ENCODE measurements around the gene RAB29.

The RAB29 gene

GRCh38 chr1:205766570-205766969 is 8.7 kb downstream of the RAB29 start:
- DNase-seq, result no peak
- Histone ChIP-seq H3K27ac (ENCODE audit: insufficient read depth in 1 of 2, low read depth in 1 of 2, low read length in 2 of 2, poor library complexity in 1 of 2, severe bottlenecking in 2 of 2) (no peak overlapping the region), H3K4me3 (ENCODE audit: control insufficient read depth in 1 of 7, extremely low read depth in 1 of 7, insufficient read depth in 4 of 7, low read depth in 2 of 7, low read length in 6 of 7) (no peak overlapping the region), H3K4me1 (ENCODE audit: control extremely low read depth in 1 of 4, control insufficient read depth in 4 of 4, insufficient read depth in 4 of 4, low read length in 3 of 4) (no peaks in the 10 kb centered on the region), H3K9me3 (ENCODE audit: control extremely low read depth in 1 of 5, control insufficient read depth in 4 of 5, insufficient read depth in 2 of 5, low read depth in 1 of 5, low read length in 4 of 5) (no peaks in the 10 kb centered on the region), H3K36me3 (ENCODE audit: control insufficient read depth in 4 of 4, insufficient read depth in 4 of 4, low read length in 3 of 4) (peaks cover 0 to 7% (median 4%) of the 10 kb centered on the region in 4 experiments), H3K27me3 (replicated peaks in 2 of 5; ENCODE audit: control insufficient read depth in 4 of 5, insufficient read depth in 5 of 5, low read length in 4 of 5) (no peaks in the 10 kb centered on the region)
- CTCF ChIA-PET, result no interaction called here
- POLR2A ChIA-PET, result no interaction called here
- WGBS (ENCODE audit: insufficient coverage), result 97% methylated on average over 3 of the region's 3 CpGs

GRCh38 chr1:205766038-205766437 is 9.2 kb downstream of the RAB29 start:
- Histone ChIP-seq H3K4me3 (ENCODE audit: control insufficient read depth in 1 of 7, extremely low read depth in 1 of 7, insufficient read depth in 4 of 7, low read depth in 2 of 7, low read length in 6 of 7) (no peak overlapping the region), H3K27me3 (replicated peaks in 2 of 5; ENCODE audit: control insufficient read depth in 4 of 5, insufficient read depth in 5 of 5, low read length in 4 of 5) (no peaks in the 10 kb centered on the region), H3K27ac (ENCODE audit: insufficient read depth in 1 of 2, low read depth in 1 of 2, low read length in 2 of 2, poor library complexity in 1 of 2, severe bottlenecking in 2 of 2) (no peak overlapping the region), H3K4me1 (ENCODE audit: control extremely low read depth in 1 of 4, control insufficient read depth in 4 of 4, insufficient read depth in 4 of 4, low read length in 3 of 4) (no peaks in the 10 kb centered on the region), H3K9me3 (ENCODE audit: control extremely low read depth in 1 of 5, control insufficient read depth in 4 of 5, insufficient read depth in 2 of 5, low read depth in 1 of 5, low read length in 4 of 5) (no peaks in the 10 kb centered on the region), H3K36me3 (ENCODE audit: control insufficient read depth in 4 of 4, insufficient read depth in 4 of 4, low read length in 3 of 4) (peaks cover 0 to 7% (median 4%) of the 10 kb centered on the region in 4 experiments)
- DNase-seq, result no peak
- ChIA-PET CTCF (interaction anchor here (1.2 to 1.6 kb wide), 2 partner anchors 11 to 26 kb away, joined by 3 to 5 read pairs; no protein-coding TSS in a partner anchor), POLR2A (no interaction called here)
- WGBS (ENCODE audit: insufficient coverage), result 94% methylated on average over 2 of the region's 5 CpGs

GRCh38 chr1:205764578-205764977 is 10.7 kb downstream of the RAB29 start:
- no CpG with 5 or more reads among the region's 2 CpGs for WGBS (ENCODE audit: insufficient coverage)
- no peak overlapping the region for H3K27ac ChIP-seq (ENCODE audit: insufficient read depth in 1 of 2, low read depth in 1 of 2, low read length in 2 of 2, poor library complexity in 1 of 2, severe bottlenecking in 2 of 2)
- peaks cover 0 to 2% (median 0%) of the 10 kb centered on the region in 4 experiments for H3K36me3 ChIP-seq (ENCODE audit: control insufficient read depth in 4 of 4, insufficient read depth in 4 of 4, low read length in 3 of 4)
- H3K4me1 ChIP-seq (ENCODE audit: control extremely low read depth in 1 of 4, control insufficient read depth in 4 of 4, insufficient read depth in 4 of 4, low read length in 3 of 4), result no peaks in the 10 kb centered on the region
- ChIA-PET CTCF (interaction anchor here (0.7 to 1.6 kb wide), 2 partner anchors 27 to 220 kb away, joined by 3 to 5 read pairs; no protein-coding TSS in a partner anchor), POLR2A (interaction anchor here (1.0 kb wide), 1 partner anchor 14 kb away, joined by 3 read pairs; no protein-coding TSS in a partner anchor)
- H3K27me3 ChIP-seq (replicated peaks in 2 of 5; ENCODE audit: control insufficient read depth in 4 of 5, insufficient read depth in 5 of 5, low read length in 4 of 5), result no peaks in the 10 kb centered on the region
- H3K9me3 ChIP-seq (ENCODE audit: control extremely low read depth in 1 of 5, control insufficient read depth in 4 of 5, insufficient read depth in 2 of 5, low read depth in 1 of 5, low read length in 4 of 5), result no peaks in the 10 kb centered on the region
- DNase-seq, result no peak
- no peak overlapping the region for H3K4me3 ChIP-seq (ENCODE audit: control insufficient read depth in 1 of 7, extremely low read depth in 1 of 7, insufficient read depth in 4 of 7, low read depth in 2 of 7, low read length in 6 of 7)

- Histone ChIP-seq H3K9me3 (ENCODE audit: control extremely low read depth in 1 of 5, control insufficient read depth in 4 of 5, insufficient read depth in 2 of 5, low read depth in 1 of 5, low read length in 4 of 5) (no peaks in the 10 kb centered on the region), H3K4me1 (ENCODE audit: control extremely low read depth in 1 of 4, control insufficient read depth in 4 of 4, insufficient read depth in 4 of 4, low read length in 3 of 4) (no peaks in the 10 kb centered on the region), H3K27me3 (replicated peaks in 2 of 5; ENCODE audit: control insufficient read depth in 4 of 5, insufficient read depth in 5 of 5, low read length in 4 of 5) (no peaks in the 10 kb centered on the region), H3K27ac (ENCODE audit: insufficient read depth in 1 of 2, low read depth in 1 of 2, low read length in 2 of 2, poor library complexity in 1 of 2, severe bottlenecking in 2 of 2) (no peak overlapping the region), H3K36me3 (ENCODE audit: control insufficient read depth in 4 of 4, insufficient read depth in 4 of 4, low read length in 3 of 4) (no peaks in the 10 kb centered on the region), H3K4me3 (ENCODE audit: control insufficient read depth in 1 of 7, extremely low read depth in 1 of 7, insufficient read depth in 4 of 7, low read depth in 2 of 7, low read length in 6 of 7) (no peak overlapping the region)
- DNase-seq, result no peak
- ChIA-PET CTCF (interaction anchor here (0.6 to 1.2 kb wide), 2 partner anchors 8 to 18 kb away, joined by 3 to 4 read pairs; no protein-coding TSS in a partner anchor), POLR2A (no interaction called here)
These were observed 11.3 kb downstream of the RAB29 start for GRCh38 chr1:205763980-205764379.

- H3K36me3 ChIP-seq (ENCODE audit: control insufficient read depth in 4 of 4, insufficient read depth in 4 of 4, low read length in 3 of 4), result no peaks in the 10 kb centered on the region
- H3K4me3 ChIP-seq (ENCODE audit: control insufficient read depth in 1 of 7, extremely low read depth in 1 of 7, insufficient read depth in 4 of 7, low read depth in 2 of 7, low read length in 6 of 7), result no peak overlapping the region
- POLR2A ChIA-PET, result no interaction called here
- no peaks in the 10 kb centered on the region for H3K27me3 ChIP-seq (replicated peaks in 2 of 5; ENCODE audit: control insufficient read depth in 4 of 5, insufficient read depth in 5 of 5, low read length in 4 of 5)
- no peak for DNase-seq
- no peaks in the 10 kb centered on the region for H3K9me3 ChIP-seq (ENCODE audit: control extremely low read depth in 1 of 5, control insufficient read depth in 4 of 5, insufficient read depth in 2 of 5, low read depth in 1 of 5, low read length in 4 of 5)
- H3K27ac ChIP-seq (ENCODE audit: insufficient read depth in 1 of 2, low read depth in 1 of 2, low read length in 2 of 2, poor library complexity in 1 of 2, severe bottlenecking in 2 of 2), result no peak overlapping the region
- H3K4me1 ChIP-seq (ENCODE audit: control extremely low read depth in 1 of 4, control insufficient read depth in 4 of 4, insufficient read depth in 4 of 4, low read length in 3 of 4), result no peaks in the 10 kb centered on the region
- WGBS (ENCODE audit: insufficient coverage), result no CpG with 5 or more reads among the region's 3 CpGs
- CTCF ChIA-PET, result interaction anchor here (1.4 kb wide), 1 partner anchor 10 kb away, joined by 4 read pairs; no protein-coding TSS in a partner anchor
These were observed 14.7 kb downstream of the RAB29 start for GRCh38 chr1:205760606-205761005.

GRCh38 chr1:205756552-205756951 is 18.7 kb downstream of the RAB29 start:
- no peaks in the 10 kb centered on the region for H3K36me3 ChIP-seq (ENCODE audit: control insufficient read depth in 4 of 4, insufficient read depth in 4 of 4, low read length in 3 of 4)
- no peak overlapping the region for H3K27ac ChIP-seq (ENCODE audit: insufficient read depth in 1 of 2, low read depth in 1 of 2, low read length in 2 of 2, poor library complexity in 1 of 2, severe bottlenecking in 2 of 2)
- CTCF ChIA-PET, result interaction anchor here (0.9 to 1.5 kb wide), 2 partner anchors 17 to 18 kb away, joined by 3 read pairs; no protein-coding TSS in a partner anchor
- H3K27me3 ChIP-seq (replicated peaks in 2 of 5; ENCODE audit: control insufficient read depth in 4 of 5, insufficient read depth in 5 of 5, low read length in 4 of 5), result no peaks in the 10 kb centered on the region
- H3K9me3 ChIP-seq (ENCODE audit: control extremely low read depth in 1 of 5, control insufficient read depth in 4 of 5, insufficient read depth in 2 of 5, low read depth in 1 of 5, low read length in 4 of 5), result no peaks in the 10 kb centered on the region
- WGBS (ENCODE audit: insufficient coverage), result no CpG with 5 or more reads among the region's 3 CpGs
- H3K4me1 ChIP-seq (ENCODE audit: control extremely low read depth in 1 of 4, control insufficient read depth in 4 of 4, insufficient read depth in 4 of 4, low read length in 3 of 4), result no peaks in the 10 kb centered on the region
- POLR2A ChIA-PET, result no interaction called here
- no peak overlapping the region for H3K4me3 ChIP-seq (ENCODE audit: control insufficient read depth in 1 of 7, extremely low read depth in 1 of 7, insufficient read depth in 4 of 7, low read depth in 2 of 7, low read length in 6 of 7)
- no peak for DNase-seq

- H3K4me3 ChIP-seq (ENCODE audit: control insufficient read depth in 1 of 7, extremely low read depth in 1 of 7, insufficient read depth in 4 of 7, low read depth in 2 of 7, low read length in 6 of 7), result no peak overlapping the region
- WGBS (ENCODE audit: insufficient coverage), result 100% methylated on average over 3 of the region's 5 CpGs
- H3K36me3 ChIP-seq (ENCODE audit: control insufficient read depth in 4 of 4, insufficient read depth in 4 of 4, low read length in 3 of 4), result no peaks in the 10 kb centered on the region
- H3K27me3 ChIP-seq (replicated peaks in 2 of 5; ENCODE audit: control insufficient read depth in 4 of 5, insufficient read depth in 5 of 5, low read length in 4 of 5), result no peaks in the 10 kb centered on the region
- ChIA-PET CTCF (interaction anchor here (0.6 to 1.3 kb wide), 6 partner anchors 9 to 153 kb away, joined by 3 to 6 read pairs (median 3); no protein-coding TSS in a partner anchor), POLR2A (no interaction called here)
- H3K27ac ChIP-seq (ENCODE audit: insufficient read depth in 1 of 2, low read depth in 1 of 2, low read length in 2 of 2, poor library complexity in 1 of 2, severe bottlenecking in 2 of 2), result no peak overlapping the region
- DNase-seq, result no peak
- H3K4me1 ChIP-seq (ENCODE audit: control extremely low read depth in 1 of 4, control insufficient read depth in 4 of 4, insufficient read depth in 4 of 4, low read length in 3 of 4), result peaks cover 0 to 5% (median 4%) of the 10 kb centered on the region in 4 experiments
- H3K9me3 ChIP-seq (ENCODE audit: control extremely low read depth in 1 of 5, control insufficient read depth in 4 of 5, insufficient read depth in 2 of 5, low read depth in 1 of 5, low read length in 4 of 5), result no peaks in the 10 kb centered on the region
These were observed 20.4 kb downstream of the RAB29 start for GRCh38 chr1:205754857-205755256.
